ENCODE measurements around the gene NFASC. TPM values are rescaled to one million over a fixed set of nuclear protein-coding genes. Genes with fewer than 3 reads are reported as not detected.
A peak's percentile ranks its signal among the peaks of the same experiment; 100 is the strongest.

Gene NFASC
- total and polyA plus RNA-seq, 7 experiments from 2014 or later: 0.31 TPM; not detected in 6

DNA sequence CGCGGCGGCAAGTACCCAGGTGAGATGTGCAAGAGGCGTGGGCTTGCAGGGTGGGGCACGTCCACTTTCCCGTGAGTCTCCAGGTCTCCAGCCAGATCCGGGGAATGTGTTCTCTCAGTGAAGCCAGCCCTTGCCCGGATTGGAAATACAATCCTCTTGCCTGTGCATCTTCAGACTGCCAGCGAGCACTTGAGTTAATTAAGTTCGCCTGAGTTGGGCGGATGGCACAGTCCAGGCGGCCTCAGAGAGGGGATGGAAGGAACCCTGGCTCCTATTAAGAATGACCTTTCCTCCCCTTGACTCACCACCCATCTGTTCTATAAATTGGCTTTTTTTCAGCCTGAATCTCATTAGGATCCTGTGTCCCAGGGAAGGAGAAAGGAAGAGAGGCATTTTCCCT, 139.0 kb downstream of the NFASC start:
- CTCF ChIA-PET: no interaction called here
- no peak overlapping the region for H3K27ac Mint-ChIP-seq
- ATAC-seq (no peak), DNase-seq (no peak)
- no peaks in the 10 kb centered on the region for H3K36me3 ChIP-seq (ENCODE audit: control insufficient read depth in 2 of 3, insufficient read depth in 3 of 3, low read length in 3 of 3)
- no peak overlapping the region for H3K4me3 ChIP-seq (ENCODE audit: low read length)
- no peaks in the 10 kb centered on the region for H3K9me3 Mint-ChIP-seq
- H3K4me1 Mint-ChIP-seq: peaks cover 0 to 3% (median 0%) of the 10 kb centered on the region in 7 donors
- POLR2A ChIA-PET: no interaction called here
- H3K27me3 ChIP-seq (ENCODE audit: control insufficient read depth in 2 of 2, insufficient read depth in 2 of 2, low read length in 2 of 2): no peaks in the 10 kb centered on the region
- no peaks in the 10 kb centered on the region for H3K4me1 ChIP-seq (ENCODE audit: control insufficient read depth in 2 of 2, insufficient read depth in 2 of 2, low read length in 2 of 2)
- H3K27me3 Mint-ChIP-seq: peaks cover 0 to 9% (median 0%) of the 10 kb centered on the region in 5 donors
- no peak overlapping the region for H3K27ac ChIP-seq (ENCODE audit: low read depth, low read length)
- intact Hi-C loops (cut with micrococcal nuclease): no loop called here
- H3K9me3 ChIP-seq (ENCODE audit: control insufficient read depth in 2 of 3, low read length in 3 of 3): no peaks in the 10 kb centered on the region
- H3K36me3 Mint-ChIP-seq: no peaks in the 10 kb centered on the region
- H3K4me3 Mint-ChIP-seq: no peak overlapping the region

GRCh38 chr1:205012391-205013140, 141.9 kb downstream of the NFASC start:
- Mint-ChIP-seq H3K27ac (no peak overlapping the region), H3K9me3 (peaks cover 0 to 3% (median 0%) of the 10 kb centered on the region in 11 donors), H3K36me3 (no peaks in the 10 kb centered on the region), H3K27me3 (no peaks in the 10 kb centered on the region), H3K4me1 (no peaks in the 10 kb centered on the region), H3K4me3 (no peak overlapping the region)
- intact Hi-C loops (cut with micrococcal nuclease): no loop called here
- POLR2A ChIA-PET: no interaction called here
- CTCF ChIA-PET: no interaction called here
- ATAC-seq: no peak
- H3K4me1 ChIP-seq (ENCODE audit: control insufficient read depth in 2 of 2, insufficient read depth in 2 of 2, low read length in 2 of 2): no peaks in the 10 kb centered on the region
- H3K27me3 ChIP-seq (ENCODE audit: control insufficient read depth in 2 of 2, insufficient read depth in 2 of 2, low read length in 2 of 2): no peaks in the 10 kb centered on the region
- H3K4me3 ChIP-seq (ENCODE audit: low read length): no peak overlapping the region
- no peak overlapping the region for H3K27ac ChIP-seq (ENCODE audit: low read depth, low read length)
- H3K36me3 ChIP-seq (ENCODE audit: control insufficient read depth in 2 of 3, insufficient read depth in 3 of 3, low read length in 3 of 3): no peaks in the 10 kb centered on the region
- no peaks in the 10 kb centered on the region for H3K9me3 ChIP-seq (ENCODE audit: control insufficient read depth in 2 of 3, low read length in 3 of 3)
- DNase-seq: no peak

DNA sequence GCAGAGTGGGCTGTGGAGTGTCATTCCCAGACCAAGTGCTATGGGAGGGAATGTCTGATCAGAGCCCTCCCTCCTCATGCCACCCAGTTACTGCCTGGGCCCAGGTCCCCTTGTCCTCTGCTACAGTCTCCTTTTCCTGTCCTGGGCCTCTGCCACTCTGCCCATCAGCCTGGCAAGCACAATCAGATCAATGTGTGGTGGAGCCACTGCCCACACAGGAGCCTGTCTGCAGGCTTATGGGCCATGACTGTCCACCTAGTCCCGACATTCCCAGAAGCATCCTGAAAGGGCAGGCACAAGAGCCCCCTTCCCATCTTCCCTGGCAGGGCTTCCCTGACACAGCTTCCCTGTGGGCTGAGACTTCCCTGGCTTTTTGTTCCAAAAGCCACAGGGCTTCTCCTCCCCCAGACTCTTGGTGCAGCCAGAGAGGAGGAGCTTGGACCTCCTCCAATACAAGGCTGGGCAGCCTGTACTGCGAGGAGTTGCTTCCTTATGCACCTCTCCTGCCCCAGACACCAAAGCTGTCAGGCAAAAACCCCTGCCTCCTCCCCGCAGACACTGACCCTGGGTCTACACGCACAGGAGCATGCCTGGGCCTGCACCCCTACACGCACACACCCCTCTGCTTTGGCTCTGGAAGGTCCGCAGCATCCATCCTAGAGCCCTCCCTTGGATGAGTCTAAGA, 143.2 kb downstream of the NFASC start:
- no peaks in the 10 kb centered on the region for H3K27me3 Mint-ChIP-seq

DNA sequence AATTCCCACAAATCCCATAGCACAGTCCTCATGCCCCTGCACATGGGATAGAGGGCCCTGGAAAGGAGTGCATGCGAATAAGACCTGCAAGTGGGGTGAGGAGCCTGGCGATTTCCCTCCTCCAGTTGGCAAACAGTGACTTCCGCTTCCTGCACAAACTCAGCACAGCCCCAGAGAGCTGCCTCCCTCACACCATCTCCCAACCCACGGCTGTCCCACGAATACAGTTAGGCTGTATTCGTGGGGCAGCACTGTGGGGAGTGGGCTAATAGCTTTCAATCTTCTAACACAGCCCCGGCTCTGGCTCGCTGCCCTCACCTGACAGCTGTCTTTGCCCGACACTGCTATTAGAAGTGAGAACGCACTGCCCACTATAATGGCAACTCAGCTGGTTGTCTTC, 144.1 kb downstream of the NFASC start:
- Mint-ChIP-seq H3K9me3 (peaks cover 0 to 3% (median 0%) of the 10 kb centered on the region in 11 donors), H3K4me1 (no peaks in the 10 kb centered on the region), H3K27me3 (peaks cover 0 to 5% (median 0%) of the 10 kb centered on the region in 5 donors), H3K27ac (no peak overlapping the region), H3K4me3 (no peak overlapping the region), H3K36me3 (no peaks in the 10 kb centered on the region)
- no peaks in the 10 kb centered on the region for H3K36me3 ChIP-seq (ENCODE audit: control insufficient read depth in 2 of 3, insufficient read depth in 3 of 3, low read length in 3 of 3)
- no peaks in the 10 kb centered on the region for H3K4me1 ChIP-seq (ENCODE audit: control insufficient read depth in 2 of 2, insufficient read depth in 2 of 2, low read length in 2 of 2)
- no peak for ATAC-seq
- no peaks in the 10 kb centered on the region for H3K9me3 ChIP-seq (ENCODE audit: control insufficient read depth in 2 of 3, low read length in 3 of 3)
- H3K27ac ChIP-seq (ENCODE audit: low read depth, low read length): no peak overlapping the region
- no peak for DNase-seq
- CTCF ChIA-PET: no interaction called here
- intact Hi-C loops (cut with micrococcal nuclease): no loop called here
- POLR2A ChIA-PET: no interaction called here
- H3K27me3 ChIP-seq (ENCODE audit: control insufficient read depth in 2 of 2, insufficient read depth in 2 of 2, low read length in 2 of 2): no peaks in the 10 kb centered on the region
- H3K4me3 ChIP-seq (ENCODE audit: low read length): no peak overlapping the region

More for the DNA sequence above, 143.2 kb downstream of the NFASC start:
- intact Hi-C loops (cut with micrococcal nuclease): no loop called here
- Histone ChIP-seq H3K27me3 (ENCODE audit: control insufficient read depth in 2 of 2, insufficient read depth in 2 of 2, low read length in 2 of 2) (no peaks in the 10 kb centered on the region), H3K4me3 (ENCODE audit: low read length) (no peak overlapping the region), H3K9me3 (ENCODE audit: control insufficient read depth in 2 of 3, low read length in 3 of 3) (no peaks in the 10 kb centered on the region), H3K4me1 (ENCODE audit: control insufficient read depth in 2 of 2, insufficient read depth in 2 of 2, low read length in 2 of 2) (no peaks in the 10 kb centered on the region), H3K27ac (ENCODE audit: low read depth, low read length) (no peak overlapping the region), H3K36me3 (ENCODE audit: control insufficient read depth in 2 of 3, insufficient read depth in 3 of 3, low read length in 3 of 3) (no peaks in the 10 kb centered on the region)
- no peaks in the 10 kb centered on the region for H3K4me1 Mint-ChIP-seq
- DNase-seq (no peak), ATAC-seq (no peak)
- POLR2A ChIA-PET: no interaction called here
- CTCF ChIA-PET: no interaction called here
- peaks cover 0 to 3% (median 0%) of the 10 kb centered on the region in 11 donors for H3K9me3 Mint-ChIP-seq
- peak overlapping the region in 1 of 9 donors; percentile 28 for H3K27ac Mint-ChIP-seq
- no peaks in the 10 kb centered on the region for H3K36me3 Mint-ChIP-seq
- no peak overlapping the region for H3K4me3 Mint-ChIP-seq

GRCh38 chr1:205015241-205015640, 144.6 kb downstream of the NFASC start:
- H3K9me3 Mint-ChIP-seq: peaks cover 0 to 3% (median 0%) of the 10 kb centered on the region in 11 donors
- H3K9me3 ChIP-seq (ENCODE audit: control insufficient read depth in 2 of 3, low read length in 3 of 3): no peaks in the 10 kb centered on the region
- no peak overlapping the region for H3K27ac ChIP-seq (ENCODE audit: low read depth, low read length)
- H3K36me3 ChIP-seq (ENCODE audit: control insufficient read depth in 2 of 3, insufficient read depth in 3 of 3, low read length in 3 of 3): no peaks in the 10 kb centered on the region
- H3K4me1 ChIP-seq (ENCODE audit: control insufficient read depth in 2 of 2, insufficient read depth in 2 of 2, low read length in 2 of 2): no peaks in the 10 kb centered on the region
- no peaks in the 10 kb centered on the region for H3K4me1 Mint-ChIP-seq
- DNase-seq (no peak), ATAC-seq (no peak)
- no peaks in the 10 kb centered on the region for H3K27me3 ChIP-seq (ENCODE audit: control insufficient read depth in 2 of 2, insufficient read depth in 2 of 2, low read length in 2 of 2)
- ChIA-PET POLR2A (no interaction called here), CTCF (no interaction called here)
- no peak overlapping the region for H3K27ac Mint-ChIP-seq
- H3K4me3 Mint-ChIP-seq: no peak overlapping the region
- H3K27me3 Mint-ChIP-seq: peaks cover 0 to 7% (median 0%) of the 10 kb centered on the region in 5 donors
- intact Hi-C loops (cut with micrococcal nuclease): no loop called here
- H3K4me3 ChIP-seq (ENCODE audit: low read length): no peak overlapping the region
- H3K36me3 Mint-ChIP-seq: no peaks in the 10 kb centered on the region

DNA sequence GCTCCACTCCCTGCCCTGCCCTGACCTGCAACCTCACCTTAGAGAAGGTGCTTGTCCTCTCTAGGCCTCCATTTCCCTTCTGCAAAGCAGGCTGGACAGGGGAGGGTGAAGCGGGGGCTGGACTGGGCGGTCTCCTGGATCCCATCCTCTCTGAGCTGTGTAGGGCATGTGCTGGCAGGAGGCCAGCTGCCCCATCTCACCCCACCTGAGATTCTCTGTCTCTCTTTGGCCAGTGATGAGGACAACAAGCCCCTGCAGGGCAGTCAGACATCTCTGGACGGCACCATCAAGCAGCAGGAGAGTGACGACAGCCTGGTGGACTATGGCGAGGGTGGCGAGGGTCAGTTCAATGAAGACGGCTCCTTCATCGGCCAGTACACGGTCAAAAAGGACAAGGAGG, 145.4 kb downstream of the NFASC start:
- ATAC-seq (no peak), DNase-seq (no peak)
- Histone ChIP-seq H3K36me3 (ENCODE audit: control insufficient read depth in 2 of 3, insufficient read depth in 3 of 3, low read length in 3 of 3) (no peaks in the 10 kb centered on the region), H3K27me3 (ENCODE audit: control insufficient read depth in 2 of 2, insufficient read depth in 2 of 2, low read length in 2 of 2) (no peaks in the 10 kb centered on the region), H3K4me3 (ENCODE audit: low read length) (no peak overlapping the region), H3K9me3 (ENCODE audit: control insufficient read depth in 2 of 3, low read length in 3 of 3) (no peaks in the 10 kb centered on the region), H3K4me1 (ENCODE audit: control insufficient read depth in 2 of 2, insufficient read depth in 2 of 2, low read length in 2 of 2) (no peaks in the 10 kb centered on the region), H3K27ac (ENCODE audit: low read depth, low read length) (no peak overlapping the region)
- no peaks in the 10 kb centered on the region for H3K4me1 Mint-ChIP-seq
- ChIA-PET CTCF (no interaction called here), POLR2A (no interaction called here)
- peaks cover 0 to 7% (median 0%) of the 10 kb centered on the region in 5 donors for H3K27me3 Mint-ChIP-seq
- intact Hi-C loops (cut with micrococcal nuclease): no loop called here
- H3K27ac Mint-ChIP-seq: no peak overlapping the region
- H3K4me3 Mint-ChIP-seq: no peak overlapping the region
- H3K9me3 Mint-ChIP-seq: peaks cover 0 to 3% (median 0%) of the 10 kb centered on the region in 11 donors
- no peaks in the 10 kb centered on the region for H3K36me3 Mint-ChIP-seq

DNA sequence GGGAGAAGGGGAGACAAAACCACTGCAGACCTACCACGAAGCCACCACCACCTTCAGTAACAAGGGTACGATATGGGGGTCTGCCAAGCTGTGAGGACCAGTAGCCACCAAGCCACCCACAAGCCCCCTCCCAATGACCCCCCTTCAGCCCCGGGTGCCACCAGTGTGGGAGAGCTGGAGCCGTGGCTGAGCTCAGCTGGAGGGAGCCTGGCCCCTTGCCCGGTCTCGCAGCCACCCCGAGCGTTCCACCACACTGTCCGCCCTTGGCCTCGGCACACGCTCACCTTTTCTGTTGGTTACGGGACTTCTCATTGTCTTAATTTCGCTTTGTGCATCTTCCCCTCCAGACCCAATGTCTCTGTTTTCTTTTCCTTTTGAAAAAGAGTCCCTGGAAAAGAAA, 145.9 kb downstream of the NFASC start:
- Mint-ChIP-seq H3K4me1 (no peaks in the 10 kb centered on the region), H3K9me3 (peaks cover 0 to 3% (median 0%) of the 10 kb centered on the region in 11 donors), H3K27me3 (peaks cover 0 to 7% (median 0%) of the 10 kb centered on the region in 5 donors), H3K36me3 (no peaks in the 10 kb centered on the region), H3K27ac (no peak overlapping the region), H3K4me3 (no peak overlapping the region)
- Histone ChIP-seq H3K27ac (ENCODE audit: low read depth, low read length) (no peak overlapping the region), H3K9me3 (ENCODE audit: control insufficient read depth in 2 of 3, low read length in 3 of 3) (no peaks in the 10 kb centered on the region), H3K4me3 (ENCODE audit: low read length) (no peak overlapping the region), H3K4me1 (ENCODE audit: control insufficient read depth in 2 of 2, insufficient read depth in 2 of 2, low read length in 2 of 2) (no peaks in the 10 kb centered on the region), H3K36me3 (ENCODE audit: control insufficient read depth in 2 of 3, insufficient read depth in 3 of 3, low read length in 3 of 3) (no peaks in the 10 kb centered on the region), H3K27me3 (ENCODE audit: control insufficient read depth in 2 of 2, insufficient read depth in 2 of 2, low read length in 2 of 2) (no peaks in the 10 kb centered on the region)
- ChIA-PET CTCF (no interaction called here), POLR2A (no interaction called here)
- intact Hi-C loops (cut with micrococcal nuclease): no loop called here
- no peak for DNase-seq
- ATAC-seq: no peak
